ENCODE measurements around the gene ZNF319.

ZNF319 gene

DNA sequence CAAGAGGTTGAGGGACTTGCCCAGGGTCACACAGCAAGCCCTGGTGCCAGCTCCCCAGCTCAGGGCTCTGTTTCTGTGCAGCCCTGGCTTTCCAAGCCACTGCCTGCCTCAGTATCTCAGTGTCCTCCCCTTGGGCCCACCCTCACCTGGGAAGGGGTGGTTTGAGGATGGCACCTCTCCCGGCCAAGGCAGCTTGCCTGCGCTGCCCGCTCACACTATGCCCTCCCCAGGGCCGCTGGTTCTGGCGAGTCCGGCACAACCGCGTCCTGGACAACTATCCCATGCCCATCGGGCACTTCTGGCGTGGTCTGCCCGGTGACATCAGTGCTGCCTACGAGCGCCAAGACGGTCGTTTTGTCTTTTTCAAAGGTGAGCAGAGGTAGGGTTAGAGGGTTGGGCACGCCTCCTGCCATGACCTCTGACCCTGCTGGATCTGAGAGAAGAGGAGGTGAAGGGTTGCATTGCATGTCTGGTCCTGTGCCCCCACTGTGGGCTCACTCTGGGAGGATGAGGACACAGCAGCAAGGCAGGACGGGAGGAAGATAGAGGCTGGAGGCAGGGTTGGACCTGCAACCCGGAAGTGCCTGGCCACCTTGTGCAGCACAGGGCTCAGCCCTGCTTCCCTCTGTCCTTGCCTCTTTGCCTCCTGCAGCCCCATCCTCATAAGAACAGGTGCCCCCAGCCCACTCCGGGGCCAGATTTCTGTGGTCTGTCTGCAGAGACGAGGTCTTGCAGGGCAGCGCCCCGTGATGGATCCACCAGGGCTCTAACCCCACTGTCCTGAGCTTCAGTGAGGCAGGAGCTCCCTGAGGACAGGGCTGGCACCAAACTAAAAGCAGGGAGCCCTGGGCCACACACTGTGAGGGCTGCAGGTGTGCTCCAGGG, 41.8 kb upstream of the ZNF319 start:
- TF ChIP-seq, protein P1, sequence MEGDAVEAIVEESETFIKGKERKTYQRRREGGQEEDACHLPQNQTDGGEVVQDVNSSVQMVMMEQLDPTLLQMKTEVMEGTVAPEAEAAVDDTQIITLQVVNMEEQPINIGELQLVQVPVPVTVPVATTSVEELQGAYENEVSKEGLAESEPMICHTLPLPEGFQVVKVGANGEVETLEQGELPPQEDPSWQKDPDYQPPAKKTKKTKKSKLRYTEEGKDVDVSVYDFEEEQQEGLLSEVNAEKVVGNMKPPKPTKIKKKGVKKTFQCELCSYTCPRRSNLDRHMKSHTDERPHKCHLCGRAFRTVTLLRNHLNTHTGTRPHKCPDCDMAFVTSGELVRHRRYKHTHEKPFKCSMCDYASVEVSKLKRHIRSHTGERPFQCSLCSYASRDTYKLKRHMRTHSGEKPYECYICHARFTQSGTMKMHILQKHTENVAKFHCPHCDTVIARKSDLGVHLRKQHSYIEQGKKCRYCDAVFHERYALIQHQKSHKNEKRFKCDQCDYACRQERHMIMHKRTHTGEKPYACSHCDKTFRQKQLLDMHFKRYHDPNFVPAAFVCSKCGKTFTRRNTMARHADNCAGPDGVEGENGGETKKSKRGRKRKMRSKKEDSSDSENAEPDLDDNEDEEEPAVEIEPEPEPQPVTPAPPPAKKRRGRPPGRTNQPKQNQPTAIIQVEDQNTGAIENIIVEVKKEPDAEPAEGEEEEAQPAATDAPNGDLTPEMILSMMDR (conservative IDR thresholded peaks at IDR 0.05; ENCODE audit: low read depth): no peak
- ChIA-PET POLR2A (ENCODE audit: low non-redundant PET) (no interaction called here), CTCF (no interaction called here)

GRCh38 chr16:58041628-58041955, 41.1 kb upstream of the ZNF319 start:
- POLR2A ChIA-PET (ENCODE audit: low non-redundant PET): no interaction called here
- TF ChIP-seq, protein P1 (conservative IDR thresholded peaks at IDR 0.05; ENCODE audit: low read depth): no peak
- CTCF ChIA-PET: no interaction called here
- no peak for DNase-seq (ENCODE audit: low spot score)
- no peak overlapping the region for H3K27ac ChIP-seq

More for the DNA sequence above, 41.8 kb upstream of the ZNF319 start:
- DNase-seq (ENCODE audit: low spot score): no peak
- no peak overlapping the region for H3K27ac ChIP-seq

DNA sequence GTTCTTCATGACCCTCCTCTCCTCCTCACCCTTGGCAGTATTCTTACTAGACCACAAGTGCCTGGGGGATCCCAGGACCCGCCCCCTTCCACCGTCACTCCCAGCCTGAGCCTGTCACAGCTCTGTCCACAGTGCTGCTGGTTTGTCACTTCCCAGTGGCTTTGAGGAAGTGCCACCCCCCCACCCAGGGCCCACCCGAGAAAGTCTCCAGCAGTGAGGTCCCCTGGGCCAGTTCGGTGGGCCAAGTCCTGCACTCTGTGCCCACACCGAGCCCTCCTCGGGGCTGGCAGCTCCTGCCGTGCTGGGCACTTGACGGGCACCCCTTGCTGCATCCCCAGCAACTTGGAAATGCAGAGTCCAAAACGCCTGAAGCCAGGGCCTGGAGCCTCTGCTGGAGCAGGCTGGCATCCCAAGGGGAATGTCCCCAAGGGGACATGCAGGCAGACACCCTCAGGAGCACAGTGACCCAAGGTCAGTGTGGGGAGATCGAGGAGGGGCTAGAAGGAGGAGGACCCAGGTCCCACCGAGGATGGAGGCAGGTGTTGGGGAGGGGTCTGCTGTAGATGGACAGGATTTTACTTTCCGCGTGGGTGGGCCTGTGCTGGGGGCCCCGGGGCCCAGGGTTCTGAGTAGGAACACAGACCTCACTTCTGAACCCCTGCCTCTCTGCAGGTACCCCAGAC, 40.6 kb upstream of the ZNF319 start:
- TF ChIP-seq, protein P1 (conservative IDR thresholded peaks at IDR 0.05; ENCODE audit: low read depth): no peak
- H3K27ac ChIP-seq: no peak overlapping the region
- no peak for DNase-seq (ENCODE audit: low spot score)
- CTCF ChIA-PET: no interaction called here
- POLR2A ChIA-PET (ENCODE audit: low non-redundant PET): no interaction called here

DNA sequence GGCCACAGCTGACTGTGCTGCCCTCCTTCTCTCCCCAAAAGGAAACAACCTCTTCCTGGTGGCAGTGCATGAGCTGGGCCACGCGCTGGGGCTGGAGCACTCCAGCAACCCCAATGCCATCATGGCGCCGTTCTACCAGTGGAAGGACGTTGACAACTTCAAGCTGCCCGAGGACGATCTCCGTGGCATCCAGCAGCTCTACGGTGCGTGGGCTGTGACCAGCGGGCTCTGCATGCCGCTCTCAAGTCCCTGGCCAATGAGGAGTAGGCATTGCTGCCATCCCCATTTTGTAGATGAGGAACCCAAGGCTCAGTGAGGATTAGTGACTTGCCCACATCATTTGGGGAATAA, 40.0 kb upstream of the ZNF319 start:
- H3K27ac ChIP-seq: no peak overlapping the region
- DNase-seq (ENCODE audit: low spot score): no peak
- ChIA-PET CTCF (no interaction called here), POLR2A (ENCODE audit: low non-redundant PET) (no interaction called here)
- TF ChIP-seq, protein P1 (conservative IDR thresholded peaks at IDR 0.05; ENCODE audit: low read depth): no peak

DNA sequence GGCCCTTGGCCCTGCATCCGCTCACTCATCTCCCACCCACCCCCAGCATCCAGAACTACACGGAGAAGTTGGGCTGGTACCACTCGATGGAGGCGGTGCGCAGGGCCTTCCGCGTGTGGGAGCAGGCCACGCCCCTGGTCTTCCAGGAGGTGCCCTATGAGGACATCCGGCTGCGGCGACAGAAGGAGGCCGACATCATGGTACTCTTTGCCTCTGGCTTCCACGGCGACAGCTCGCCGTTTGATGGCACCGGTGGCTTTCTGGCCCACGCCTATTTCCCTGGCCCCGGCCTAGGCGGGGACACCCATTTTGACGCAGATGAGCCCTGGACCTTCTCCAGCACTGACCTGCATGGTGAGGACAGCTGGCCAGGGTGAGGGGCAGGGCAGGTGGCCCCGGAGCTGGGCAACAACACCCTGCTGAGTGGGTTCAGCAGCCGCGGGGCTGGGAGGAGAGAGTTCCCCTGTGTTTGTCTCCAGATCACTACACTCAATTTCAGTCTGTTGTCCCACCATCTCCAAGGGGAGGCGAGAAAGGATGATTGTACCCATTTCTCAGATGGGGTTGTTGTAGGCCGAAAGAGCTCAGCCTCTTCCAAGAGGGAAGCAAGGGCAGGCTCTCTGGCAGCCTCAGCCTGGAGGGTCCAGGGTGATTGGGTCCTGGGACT, 39.5 kb upstream of the ZNF319 start:
- CTCF ChIA-PET: no interaction called here
- POLR2A ChIA-PET (ENCODE audit: low non-redundant PET): no interaction called here
- TF ChIP-seq, protein P1 (conservative IDR thresholded peaks at IDR 0.05; ENCODE audit: low read depth): no peak
- H3K27ac ChIP-seq: no peak overlapping the region
- DNase-seq (ENCODE audit: low spot score): no peak

DNA sequence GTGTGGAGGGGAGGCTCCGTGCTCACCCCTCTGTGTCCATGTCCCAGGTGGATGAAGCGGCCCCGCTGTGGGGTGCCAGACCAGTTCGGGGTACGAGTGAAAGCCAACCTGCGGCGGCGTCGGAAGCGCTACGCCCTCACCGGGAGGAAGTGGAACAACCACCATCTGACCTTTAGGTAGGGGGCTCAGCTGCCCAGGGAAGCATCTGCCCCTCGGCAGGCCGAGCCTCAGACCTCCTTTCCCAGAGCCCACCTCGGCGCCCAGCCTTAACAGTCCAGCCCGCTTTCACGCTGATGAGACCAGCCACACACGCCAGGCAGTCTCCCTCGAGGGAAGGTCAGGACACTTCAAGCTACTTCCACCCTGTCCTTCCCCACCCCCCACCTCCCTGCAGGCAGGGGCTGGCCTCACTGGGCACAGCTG, 37.8 kb upstream of the ZNF319 start:
- H3K27ac ChIP-seq: no peak overlapping the region
- CTCF ChIA-PET: no interaction called here
- TF ChIP-seq, protein P1 (conservative IDR thresholded peaks at IDR 0.05; ENCODE audit: low read depth): no peak
- POLR2A ChIA-PET (ENCODE audit: low non-redundant PET): no interaction called here
- DNase-seq (ENCODE audit: low spot score): no peak
